ENCODE measurements around the gene UBLCP1. TPM values are rescaled to one million over a fixed set of nuclear protein-coding genes. Genes with fewer than 3 reads are reported as not detected.

The UBLCP1 gene
- total and polyA plus RNA-seq, 2 of the 8 experiments (the other 6 are each of a cell fraction or from before 2014, with no cell fraction given), result 13.0 to 40.9 TPM

GRCh38 chr5:159215886-159216285 lies 47.2 kb upstream of the UBLCP1 start:
- DNase-seq (ENCODE audit: low read depth in 1 of 2, low spot score in 2 of 2), result no peak
- Histone ChIP-seq H3K23ac (ENCODE audit: insufficient read length) (no peak overlapping the region), H4K91ac (replicated peaks; ENCODE audit: insufficient read length, low read length) (no peak overlapping the region), H3K14ac (ENCODE audit: insufficient read length) (no peak overlapping the region), H3K56ac (replicated peaks; ENCODE audit: insufficient read length, low read depth, low read length) (no peak overlapping the region), H3K4me3 (ENCODE audit: extremely low read depth in 1 of 4, insufficient read depth in 2 of 4, low read depth in 3 of 4, low read length in 4 of 4) (no peak overlapping the region), H3K79me2 (ENCODE audit: control insufficient read depth in 1 of 2, insufficient read depth in 2 of 2, low read length in 2 of 2) (no peaks in the 10 kb centered on the region), H4K20me1 (replicated peaks in 1 of 2; ENCODE audit: control insufficient read depth in 1 of 2, insufficient read depth in 2 of 2, low read length in 2 of 2) (no peaks in the 10 kb centered on the region), H2BK15ac (ENCODE audit: low read length) (no peak overlapping the region), H2BK20ac (ENCODE audit: low read length) (no peak overlapping the region), H3K9me3 (ENCODE audit: insufficient read depth in 2 of 2, low read depth in 1 of 2, low read length in 1 of 2) (no peaks in the 10 kb centered on the region), H3K23me2 (ENCODE audit: low read depth, low read length) (no peaks in the 10 kb centered on the region), H3K18ac (ENCODE audit: extremely low read depth, low read length) (no peak overlapping the region), H3K4me2 (ENCODE audit: insufficient read depth in 1 of 2, low read depth in 2 of 2, low read length in 2 of 2) (no peak overlapping the region), H3K27me3 (replicated peaks in 1 of 4; ENCODE audit: control insufficient read depth in 3 of 4, extremely low read depth in 1 of 4, insufficient read depth in 3 of 4, low read length in 3 of 4) (no peaks in the 10 kb centered on the region; a peak in 1 of 7 replicates), H2BK12ac (ENCODE audit: low read depth, low read length) (no peak overlapping the region), H2AK5ac (ENCODE audit: low read depth, low read length) (no peak overlapping the region), H2BK120ac (replicated peaks; ENCODE audit: low read depth, low read length) (no peak overlapping the region), H3K79me1 (ENCODE audit: low read depth, low read length) (no peaks in the 10 kb centered on the region), H3K4me1 (replicated peaks in 1 of 4; ENCODE audit: control insufficient read depth in 3 of 4, insufficient read depth in 4 of 4, low read length in 3 of 4) (no peaks in the 10 kb centered on the region; a peak in 1 of 7 replicates), H2AFZ (ENCODE audit: low read length) (no peak overlapping the region), H3K27ac (ENCODE audit: low read depth, low read length) (no peak overlapping the region), H3K4ac (replicated peaks; ENCODE audit: insufficient read length, low read depth, low read length) (no peak overlapping the region), H3K9ac (replicated peaks in 1 of 4; ENCODE audit: extremely low read depth in 1 of 4, low read depth in 3 of 4, low read length in 3 of 4) (no peak overlapping the region), H3K36me3 (ENCODE audit: control insufficient read depth in 2 of 4, insufficient read depth in 4 of 4, low read length in 3 of 4) (no peaks in the 10 kb centered on the region), H4K5ac (ENCODE audit: insufficient read length, low read depth, low read length) (no peak overlapping the region), H2BK5ac (ENCODE audit: low read depth, low read length) (no peak overlapping the region), H4K8ac (ENCODE audit: extremely low read depth, insufficient read depth, low read length) (no peak overlapping the region)
- 94% methylated on average over 3 of the region's 3 CpGs; no CpG with 5 or more reads in 1 of the 2 experiments for WGBS, 2 experiments (ENCODE audit: extremely low coverage in 1 of 2, insufficient coverage in 1 of 2, insufficient read length in 1 of 2, insufficient replicate concordance in 2 of 2, low coverage in 1 of 2, low lambda C conversion rate in 2 of 2, missing lambda C conversion rate in 1 of 2)
- no peak for TF ChIP-seq RBBP5 (IDR thresholded peaks at IDR 0.05; ENCODE audit: borderline replicate concordance, low read depth, low read length)
- no peak for TF ChIP-seq CHD2 (IDR thresholded peaks at IDR 0.05; ENCODE audit: low read length)
- no peak for TF ChIP-seq CBX5 (IDR thresholded peaks at IDR 0.05; ENCODE audit: low read depth, low read length)
- TF ChIP-seq BRCA1 (IDR thresholded peaks at IDR 0.05; ENCODE audit: low read depth, low read length), result no peak
- TF ChIP-seq KDM4A (IDR thresholded peaks at IDR 0.05; ENCODE audit: low read depth, low read length, severe bottlenecking), result no peak
- no peak for TF ChIP-seq RFX5 (IDR thresholded peaks at IDR 0.05; ENCODE audit: borderline replicate concordance, low read depth, low read length)
- TF ChIP-seq ATF2 (IDR thresholded peaks at IDR 0.05; ENCODE audit: low read length), result no peak
- TF ChIP-seq HDAC2 (IDR thresholded peaks at IDR 0.05; ENCODE audit: borderline replicate concordance in 1 of 2, low read depth in 2 of 2, low read length in 2 of 2), result no peak
- no peak for TF ChIP-seq POLR2A (IDR thresholded peaks at IDR 0.05; ENCODE audit: control extremely low read depth in 1 of 2, low read depth in 2 of 2, low read length in 2 of 2)
- TF ChIP-seq, protein P1, sequence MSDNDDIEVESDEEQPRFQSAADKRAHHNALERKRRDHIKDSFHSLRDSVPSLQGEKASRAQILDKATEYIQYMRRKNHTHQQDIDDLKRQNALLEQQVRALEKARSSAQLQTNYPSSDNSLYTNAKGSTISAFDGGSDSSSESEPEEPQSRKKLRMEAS (IDR thresholded peaks at IDR 0.05), result no peak
- no peak for FAIRE-seq
- POLR2A ChIA-PET (ENCODE audit: partially characterized antibody), result no interaction called here
- CTCF ChIA-PET (ENCODE audit: partially characterized antibody), result interaction anchor here (0.6 to 1.4 kb wide), 4 partner anchors 8 to 100 kb away, joined by 3 to 4 read pairs (median 3); no protein-coding TSS in a partner anchor

All from H1 (cell line).